ENCODE measurements around the gene BRMS1L.

DNA sequence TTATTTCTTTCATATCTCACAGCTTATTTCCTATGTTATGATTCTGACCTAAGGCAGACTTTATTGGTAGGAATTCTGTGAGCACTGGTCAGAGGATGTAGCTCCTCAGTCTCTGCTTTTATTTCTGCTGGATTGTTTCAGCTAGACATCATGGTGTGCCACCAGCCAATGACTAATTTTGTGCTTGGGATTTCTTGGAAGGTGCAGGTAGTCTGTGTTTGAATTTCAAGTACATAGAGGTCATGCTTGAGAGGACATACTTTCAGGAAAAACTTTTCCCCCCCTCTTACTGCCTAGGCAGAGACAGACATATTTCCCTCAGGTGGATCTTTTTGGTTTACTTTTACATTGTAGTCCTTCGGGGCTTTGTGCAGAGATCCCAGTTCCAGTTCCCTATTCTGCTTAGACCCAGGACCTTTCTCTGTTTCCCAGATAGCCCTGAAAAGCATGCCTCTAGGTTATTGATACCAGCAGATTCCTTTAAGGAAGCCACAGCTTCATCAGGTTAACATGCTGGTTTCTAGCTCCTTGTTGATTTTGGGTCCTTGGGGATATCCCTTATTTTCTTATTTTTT is 28.6 kb downstream of the BRMS1L start:
- TF ChIP-seq, protein P1, sequence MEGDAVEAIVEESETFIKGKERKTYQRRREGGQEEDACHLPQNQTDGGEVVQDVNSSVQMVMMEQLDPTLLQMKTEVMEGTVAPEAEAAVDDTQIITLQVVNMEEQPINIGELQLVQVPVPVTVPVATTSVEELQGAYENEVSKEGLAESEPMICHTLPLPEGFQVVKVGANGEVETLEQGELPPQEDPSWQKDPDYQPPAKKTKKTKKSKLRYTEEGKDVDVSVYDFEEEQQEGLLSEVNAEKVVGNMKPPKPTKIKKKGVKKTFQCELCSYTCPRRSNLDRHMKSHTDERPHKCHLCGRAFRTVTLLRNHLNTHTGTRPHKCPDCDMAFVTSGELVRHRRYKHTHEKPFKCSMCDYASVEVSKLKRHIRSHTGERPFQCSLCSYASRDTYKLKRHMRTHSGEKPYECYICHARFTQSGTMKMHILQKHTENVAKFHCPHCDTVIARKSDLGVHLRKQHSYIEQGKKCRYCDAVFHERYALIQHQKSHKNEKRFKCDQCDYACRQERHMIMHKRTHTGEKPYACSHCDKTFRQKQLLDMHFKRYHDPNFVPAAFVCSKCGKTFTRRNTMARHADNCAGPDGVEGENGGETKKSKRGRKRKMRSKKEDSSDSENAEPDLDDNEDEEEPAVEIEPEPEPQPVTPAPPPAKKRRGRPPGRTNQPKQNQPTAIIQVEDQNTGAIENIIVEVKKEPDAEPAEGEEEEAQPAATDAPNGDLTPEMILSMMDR (IDR thresholded peaks at IDR 0.05): no peak
- TF ChIP-seq POLR2A (IDR thresholded peaks at IDR 0.05) (no peak), POLR2AphosphoS5 (IDR thresholded peaks at IDR 0.05) (no peak)

Data from transverse colon (tissue), 4 donors.